ENCODE results near the gene NEK11. TPM values are rescaled to one million over a fixed set of nuclear protein-coding genes. Genes with fewer than 3 reads are reported as not detected.

The NEK11 gene
- total RNA-seq, 1 donor from 2014 or later, result 4.4 TPM

DNA sequence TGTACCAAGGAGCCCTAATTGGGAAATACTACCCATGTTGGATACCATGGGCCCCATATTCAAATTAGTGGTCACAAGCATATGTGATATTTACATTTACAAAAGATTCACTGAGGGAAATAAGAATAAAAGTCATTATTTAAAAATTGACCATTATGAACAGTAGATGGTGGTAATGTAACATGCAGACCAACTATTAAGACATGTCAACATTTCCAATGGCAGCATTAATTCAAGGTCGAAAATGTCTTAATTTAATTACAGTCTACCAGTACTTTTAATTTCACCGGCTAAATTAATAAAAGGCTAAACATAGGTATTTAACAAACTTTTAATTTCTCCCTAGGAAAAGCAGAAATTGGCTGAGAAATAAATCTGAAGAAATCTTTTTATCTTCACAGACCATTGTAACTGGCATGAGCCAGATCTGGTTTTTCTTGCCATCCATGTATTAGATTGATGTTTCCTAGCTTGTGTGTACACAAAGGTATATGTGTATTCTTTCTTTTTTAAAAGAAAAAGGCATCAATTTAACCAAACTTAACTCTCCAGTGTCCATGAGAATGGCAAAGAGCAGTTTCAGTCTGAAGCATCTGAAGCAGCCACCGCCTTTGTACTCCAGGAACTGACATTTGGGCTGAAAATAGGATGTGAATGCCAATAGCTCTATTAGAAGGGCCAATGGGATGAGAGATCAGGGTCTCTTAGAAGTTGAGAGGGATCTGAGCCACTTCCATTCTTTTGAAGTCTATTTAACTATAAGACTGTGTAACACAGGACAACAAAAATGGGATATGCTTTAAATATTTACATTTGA is 26.6 kb downstream of the NEK11 start:
- H3K4me1 Mint-ChIP-seq (ENCODE audit: low read depth), result no peaks in the 10 kb centered on the region
- H3K27ac Mint-ChIP-seq (ENCODE audit: unreplicated experiment), result no peak overlapping the region
- peaks cover 2% of the 10 kb centered on the region for H3K36me3 Mint-ChIP-seq (ENCODE audit: low read depth)
- no peaks in the 10 kb centered on the region for H3K9me3 Mint-ChIP-seq (ENCODE audit: low read depth)
- H3K4me3 Mint-ChIP-seq (ENCODE audit: unreplicated experiment), result no peak overlapping the region
- TF ChIP-seq, protein P1, sequence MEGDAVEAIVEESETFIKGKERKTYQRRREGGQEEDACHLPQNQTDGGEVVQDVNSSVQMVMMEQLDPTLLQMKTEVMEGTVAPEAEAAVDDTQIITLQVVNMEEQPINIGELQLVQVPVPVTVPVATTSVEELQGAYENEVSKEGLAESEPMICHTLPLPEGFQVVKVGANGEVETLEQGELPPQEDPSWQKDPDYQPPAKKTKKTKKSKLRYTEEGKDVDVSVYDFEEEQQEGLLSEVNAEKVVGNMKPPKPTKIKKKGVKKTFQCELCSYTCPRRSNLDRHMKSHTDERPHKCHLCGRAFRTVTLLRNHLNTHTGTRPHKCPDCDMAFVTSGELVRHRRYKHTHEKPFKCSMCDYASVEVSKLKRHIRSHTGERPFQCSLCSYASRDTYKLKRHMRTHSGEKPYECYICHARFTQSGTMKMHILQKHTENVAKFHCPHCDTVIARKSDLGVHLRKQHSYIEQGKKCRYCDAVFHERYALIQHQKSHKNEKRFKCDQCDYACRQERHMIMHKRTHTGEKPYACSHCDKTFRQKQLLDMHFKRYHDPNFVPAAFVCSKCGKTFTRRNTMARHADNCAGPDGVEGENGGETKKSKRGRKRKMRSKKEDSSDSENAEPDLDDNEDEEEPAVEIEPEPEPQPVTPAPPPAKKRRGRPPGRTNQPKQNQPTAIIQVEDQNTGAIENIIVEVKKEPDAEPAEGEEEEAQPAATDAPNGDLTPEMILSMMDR (IDR thresholded peaks at IDR 0.05), result peak; percentile 79
- no peaks in the 10 kb centered on the region for H3K27me3 Mint-ChIP-seq (ENCODE audit: low read depth)
- no peak for DNase-seq (ENCODE audit: low spot score)

DNA sequence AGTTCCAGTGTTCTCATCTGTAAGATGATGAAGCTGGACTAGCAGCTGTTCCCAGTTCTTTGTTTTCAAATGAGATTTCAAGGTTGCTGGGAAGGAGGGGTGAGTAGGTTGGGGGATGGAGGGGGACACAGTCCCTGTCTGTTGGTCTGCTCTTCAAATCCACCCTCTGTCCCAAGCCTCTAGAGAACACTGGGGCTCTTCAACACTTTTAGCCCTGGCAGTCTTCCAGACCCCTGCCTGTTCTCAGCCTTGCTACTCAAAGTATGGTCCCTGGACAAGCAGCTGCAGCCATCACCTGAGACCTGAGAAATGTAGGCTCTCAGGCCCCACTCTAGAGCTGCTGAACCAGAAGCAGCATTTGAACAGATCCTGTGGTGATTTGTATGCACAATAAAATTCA is 41.3 kb downstream of the NEK11 start:
- Mint-ChIP-seq H3K36me3 (ENCODE audit: low read depth) (no peaks in the 10 kb centered on the region), H3K4me1 (ENCODE audit: low read depth) (peaks cover 5% of the 10 kb centered on the region), H3K27me3 (ENCODE audit: low read depth) (no peaks in the 10 kb centered on the region), H3K27ac (ENCODE audit: unreplicated experiment) (no peak overlapping the region), H3K9me3 (ENCODE audit: low read depth) (peaks cover 7% of the 10 kb centered on the region), H3K4me3 (ENCODE audit: unreplicated experiment) (no peak overlapping the region)
- no peak for DNase-seq (ENCODE audit: low spot score)
- TF ChIP-seq, protein P1 (IDR thresholded peaks at IDR 0.05), result no peak

DNA sequence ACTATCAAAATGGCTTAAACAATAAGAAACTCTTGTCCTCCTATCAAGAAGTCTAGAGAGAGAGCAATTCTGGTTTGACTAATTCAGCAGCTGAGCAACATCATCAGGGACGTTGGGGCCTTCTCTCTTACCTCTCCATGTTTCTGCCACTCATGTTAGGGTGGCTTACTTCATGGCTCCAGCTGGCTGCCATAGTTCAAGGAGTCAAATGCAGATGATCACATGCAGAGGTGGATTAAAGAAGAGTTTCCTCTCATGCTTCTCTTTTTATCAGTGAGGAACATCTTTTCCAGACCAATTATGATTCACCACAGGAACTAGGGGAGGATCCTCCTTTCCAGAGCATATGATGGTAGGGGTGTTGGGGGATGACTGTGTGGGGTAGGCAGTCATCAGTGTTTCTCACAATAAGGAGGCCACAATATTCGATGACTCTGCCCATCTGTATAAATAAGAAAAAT is 45.5 kb downstream of the NEK11 start:
- H3K27ac Mint-ChIP-seq (ENCODE audit: unreplicated experiment), result no peak overlapping the region
- H3K9me3 Mint-ChIP-seq (ENCODE audit: low read depth), result no peaks in the 10 kb centered on the region
- no peak overlapping the region for H3K4me3 Mint-ChIP-seq (ENCODE audit: unreplicated experiment)

DNA sequence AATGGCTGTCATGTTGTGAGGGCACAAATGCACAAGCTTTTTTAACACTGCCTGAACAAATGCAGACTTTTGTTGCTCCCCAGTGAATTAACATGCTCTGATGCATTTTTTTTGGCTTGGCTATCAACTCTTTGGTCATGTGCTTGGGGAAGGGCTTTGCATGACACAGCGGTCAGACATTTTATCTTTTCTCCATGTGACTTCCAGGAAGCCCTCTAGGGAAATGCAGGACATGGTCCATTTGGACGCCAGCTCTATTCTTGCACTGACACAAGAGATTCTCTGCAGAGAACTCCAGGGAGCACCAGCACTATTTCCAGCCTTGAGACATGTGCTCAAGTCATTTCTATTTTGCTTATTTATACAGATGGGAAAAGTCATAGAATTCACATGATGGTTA is 46.2 kb downstream of the NEK11 start:
- no peaks in the 10 kb centered on the region for H3K9me3 Mint-ChIP-seq (ENCODE audit: low read depth)
- no peak for DNase-seq (ENCODE audit: low spot score)
- no peaks in the 10 kb centered on the region for H3K27me3 Mint-ChIP-seq (ENCODE audit: low read depth)
- peak overlapping the region; percentile 17 for H3K27ac Mint-ChIP-seq (ENCODE audit: unreplicated experiment)
- no peak overlapping the region for H3K4me3 Mint-ChIP-seq (ENCODE audit: unreplicated experiment)
- peaks cover 8% of the 10 kb centered on the region for H3K4me1 Mint-ChIP-seq (ENCODE audit: low read depth)
- H3K36me3 Mint-ChIP-seq (ENCODE audit: low read depth), result no peaks in the 10 kb centered on the region
- TF ChIP-seq, protein P1 (IDR thresholded peaks at IDR 0.05), result no peak

More for the DNA sequence above, 45.5 kb downstream of the NEK11 start:
- peaks cover 8% of the 10 kb centered on the region for H3K4me1 Mint-ChIP-seq (ENCODE audit: low read depth)
- DNase-seq (ENCODE audit: low spot score), result no peak
- TF ChIP-seq, protein P1 (IDR thresholded peaks at IDR 0.05), result no peak
- no peaks in the 10 kb centered on the region for H3K27me3 Mint-ChIP-seq (ENCODE audit: low read depth)
- no peaks in the 10 kb centered on the region for H3K36me3 Mint-ChIP-seq (ENCODE audit: low read depth)

DNA sequence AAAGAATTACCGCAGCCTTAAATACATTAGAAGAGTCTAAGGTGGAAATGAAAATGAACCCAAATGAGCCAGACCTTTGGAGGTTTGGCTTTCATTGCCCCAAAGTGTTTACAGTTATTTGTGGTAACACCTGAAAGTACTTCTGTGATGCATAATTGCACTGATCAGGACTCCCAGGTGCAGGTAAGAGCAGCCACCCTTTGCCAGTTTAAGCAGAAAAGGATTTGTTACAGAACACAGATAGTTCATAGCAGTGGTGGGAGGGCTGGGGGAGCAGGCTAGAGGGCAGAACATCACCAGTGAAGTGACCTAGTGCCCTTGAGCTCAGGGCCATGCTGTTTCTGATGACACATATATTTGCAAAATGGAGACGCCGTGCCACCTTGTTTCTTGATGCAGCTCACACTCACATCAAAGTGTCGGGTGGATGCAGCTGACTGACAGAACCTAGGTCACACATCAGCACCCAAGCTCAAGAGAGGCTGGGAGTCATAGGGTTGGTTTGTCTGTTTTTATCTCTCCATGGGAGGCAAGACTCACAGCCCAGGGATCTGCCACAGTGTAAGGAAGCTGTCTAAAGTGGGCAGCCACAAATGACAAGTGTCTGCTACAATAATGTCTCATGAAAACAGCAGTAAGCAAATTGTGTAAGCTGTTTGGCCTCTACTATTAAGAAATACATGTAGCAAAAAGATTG is 49.1 kb downstream of the NEK11 start:
- Mint-ChIP-seq H3K27ac (ENCODE audit: unreplicated experiment) (no peak overlapping the region), H3K27me3 (ENCODE audit: low read depth) (no peaks in the 10 kb centered on the region), H3K4me3 (ENCODE audit: unreplicated experiment) (no peak overlapping the region), H3K36me3 (ENCODE audit: low read depth) (no peaks in the 10 kb centered on the region), H3K4me1 (ENCODE audit: low read depth) (peaks cover 8% of the 10 kb centered on the region), H3K9me3 (ENCODE audit: low read depth) (no peaks in the 10 kb centered on the region)
- DNase-seq (ENCODE audit: low spot score), result no peak
- TF ChIP-seq, protein P1 (IDR thresholded peaks at IDR 0.05), result no peak
